Measurements from ENCODE around the gene TMEM121.

Gene TMEM121

GRCh38 chr14:105498430-105499255 lies 27.7 kb upstream of the TMEM121 start:
- DNase-seq: no peak

DNA sequence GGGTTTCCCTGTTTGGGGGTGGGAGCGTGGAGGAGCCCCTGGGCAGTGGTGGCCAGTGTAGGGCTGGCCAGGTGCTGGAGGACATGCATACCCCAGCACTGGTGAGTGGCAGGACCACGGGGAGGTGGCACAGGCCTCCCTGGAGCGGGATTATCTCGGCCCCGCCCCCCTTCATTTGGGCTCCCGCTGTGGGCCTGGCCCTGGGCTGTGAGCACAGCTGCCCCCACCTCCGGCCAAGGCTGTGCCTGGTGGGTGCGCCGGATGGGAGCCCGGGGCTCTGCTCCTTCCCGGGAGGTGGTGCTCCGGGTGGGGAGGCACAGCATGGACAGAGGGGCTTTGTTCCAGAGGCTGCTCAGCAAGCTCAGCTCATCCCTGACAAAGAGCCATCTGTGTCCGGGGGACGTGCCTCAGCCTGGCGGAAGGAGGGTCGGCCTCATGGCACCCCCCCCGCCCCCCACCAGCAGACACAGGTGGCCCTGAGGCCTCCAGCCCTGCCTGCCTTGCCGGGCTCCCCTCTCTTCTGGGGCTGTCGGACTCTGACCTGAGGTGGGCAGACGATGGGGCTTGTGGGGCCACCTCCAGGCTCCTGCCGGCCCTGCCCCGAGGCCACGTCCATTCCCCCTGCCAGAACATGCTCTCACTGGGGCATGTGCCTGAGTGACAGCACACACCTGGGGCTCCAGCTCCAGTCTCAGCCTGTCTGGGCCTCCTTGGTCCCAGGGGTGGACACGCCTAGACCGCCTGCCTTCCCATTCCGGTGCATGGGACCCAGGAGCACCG lies 26.9 kb upstream of the TMEM121 start:
- DNase-seq: no peak

DNA sequence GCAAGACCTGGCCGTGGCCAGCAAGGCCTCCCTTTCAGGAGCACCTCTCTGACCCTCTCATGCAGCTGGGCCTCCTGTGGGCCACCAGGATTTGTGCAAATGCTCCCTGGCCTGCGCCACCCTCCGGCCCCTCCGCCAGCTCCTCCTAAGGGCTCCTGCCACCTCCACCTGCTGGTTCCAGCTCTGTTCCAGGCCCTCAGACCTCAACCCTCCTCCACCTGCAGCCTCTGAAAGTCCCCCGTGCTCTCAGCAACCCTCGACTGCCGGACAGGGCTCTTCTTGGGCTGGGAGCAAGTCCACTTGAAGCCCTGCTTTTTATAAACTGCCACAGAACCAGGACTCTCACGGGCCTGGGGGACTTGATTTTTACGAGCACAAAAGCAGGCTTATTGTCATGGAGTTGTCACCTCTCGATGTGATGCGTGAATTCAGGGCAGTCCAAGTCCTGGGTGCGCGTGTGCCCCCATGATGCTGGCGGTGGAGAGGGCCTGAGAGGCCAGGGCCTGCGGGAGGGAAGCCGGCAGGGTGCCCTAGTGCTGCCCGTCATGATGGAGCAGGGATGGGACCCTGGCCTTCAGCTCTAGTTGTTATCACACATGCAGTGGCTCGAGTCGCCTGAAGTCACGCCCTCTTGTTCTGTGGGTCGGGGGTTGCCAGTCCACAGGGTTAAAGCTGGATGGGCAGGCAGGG lies 26.2 kb upstream of the TMEM121 start:
- DNase-seq: no peak

- DNase-seq: no peak
Measured at GRCh38 chr14:105500726-105501101, 25.7 kb upstream of the TMEM121 start.

GRCh38 chr14:105501504-105502291 lies 24.7 kb upstream of the TMEM121 start:
- DNase-seq: no peak

- DNase-seq: no peak
Measured at GRCh38 chr14:105502446-105503295, 23.7 kb upstream of the TMEM121 start.

DNA sequence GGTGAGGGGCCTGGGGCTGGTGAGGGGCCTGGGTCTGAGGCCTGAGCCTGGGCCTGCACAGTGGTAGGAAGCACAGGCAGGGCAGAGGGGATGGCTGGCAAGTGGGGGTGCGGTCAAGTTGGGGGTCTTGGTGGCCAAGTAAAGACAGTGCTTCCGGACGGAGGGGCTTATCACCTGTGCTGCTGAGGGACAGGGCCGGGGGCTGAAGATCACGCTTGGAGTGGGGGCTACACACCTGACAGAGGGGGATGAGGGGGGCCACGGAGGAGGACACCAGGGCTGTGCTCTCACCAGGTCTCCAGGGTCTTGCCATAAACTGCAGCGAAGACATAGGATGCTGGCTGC lies 23.1 kb upstream of the TMEM121 start:
- DNase-seq: no peak

DNA sequence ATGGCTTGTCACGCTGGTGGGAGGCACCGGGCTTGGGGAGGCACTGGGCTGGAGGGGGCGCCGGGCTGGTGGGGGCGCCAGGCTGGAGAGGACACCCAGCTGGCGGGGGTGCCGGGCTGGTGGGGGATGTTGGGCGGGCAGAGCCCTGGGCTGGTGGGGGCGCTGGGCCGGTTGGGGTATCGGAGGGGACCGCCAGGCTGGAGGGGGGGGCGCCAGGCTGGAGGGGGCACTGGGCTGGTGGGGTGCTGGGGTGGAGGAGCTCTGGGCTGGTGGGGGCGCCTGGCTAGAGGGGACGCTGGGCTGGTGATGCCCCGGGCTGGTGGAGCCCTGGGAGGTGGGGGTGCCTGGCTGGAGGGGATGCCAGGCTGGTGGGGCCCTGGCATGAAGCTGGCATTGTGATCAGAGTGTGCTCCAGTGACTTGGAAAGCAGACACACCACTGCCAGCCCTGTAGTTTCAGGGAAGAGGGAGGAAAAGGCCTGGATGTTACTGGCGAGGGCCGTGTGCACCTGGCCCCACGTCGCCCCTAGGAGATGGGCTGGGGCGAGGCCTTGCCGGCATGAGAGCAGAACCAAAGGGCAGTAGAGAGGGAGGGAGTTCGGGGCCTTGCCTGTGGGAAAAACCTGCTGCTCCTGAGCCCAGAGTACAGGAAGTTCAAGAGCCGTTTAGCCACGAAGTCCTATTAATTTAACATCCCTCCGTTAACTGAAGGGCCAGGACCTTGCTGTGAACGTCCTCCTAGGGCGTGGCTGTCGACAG lies 22.3 kb upstream of the TMEM121 start:
- no peak for DNase-seq

- no peak for DNase-seq
Measured at GRCh38 chr14:105505101-105505500, 21.3 kb upstream of the TMEM121 start.

DNA sequence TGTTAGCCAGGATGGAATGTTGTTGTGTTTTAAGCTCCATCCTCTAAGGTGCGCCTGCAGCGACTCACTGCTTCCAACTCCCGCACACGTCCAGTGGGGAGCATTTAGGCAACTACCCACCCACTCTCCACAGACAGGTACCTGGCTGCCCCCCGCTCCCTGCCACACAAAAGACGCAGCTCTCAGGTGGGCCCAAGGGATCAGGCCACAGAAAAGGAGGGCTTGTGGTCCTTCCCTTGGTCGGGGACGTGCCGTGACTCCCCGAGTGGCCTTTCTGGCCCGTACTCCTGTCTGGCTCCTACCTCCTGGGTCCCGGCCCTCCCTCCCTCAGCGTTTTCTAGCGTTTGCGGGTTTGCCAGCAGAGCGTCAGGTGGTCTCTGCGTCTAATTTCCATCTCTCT lies 19.1 kb upstream of the TMEM121 start:
- no peak for DNase-seq

DNA sequence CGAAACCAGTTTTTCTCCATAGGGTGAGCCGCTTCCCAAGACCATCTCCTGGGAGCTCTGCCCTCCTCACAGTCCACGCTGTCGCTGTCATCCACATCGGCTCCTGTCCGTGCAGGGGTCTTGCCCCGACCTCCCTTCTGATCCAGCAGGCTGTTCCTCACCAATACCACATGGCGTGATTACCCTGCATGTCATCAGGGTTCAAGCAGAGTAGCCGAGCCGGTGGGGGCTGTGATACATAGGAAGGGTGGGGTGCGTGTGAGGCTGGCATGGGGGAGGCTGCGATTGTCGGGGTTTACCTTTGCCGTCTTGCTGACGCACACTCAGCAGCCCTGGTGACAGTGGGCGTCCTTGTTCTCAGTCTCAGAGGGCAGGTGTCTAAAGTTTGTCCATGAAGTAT lies 18.3 kb upstream of the TMEM121 start:
- no peak for DNase-seq

DNA sequence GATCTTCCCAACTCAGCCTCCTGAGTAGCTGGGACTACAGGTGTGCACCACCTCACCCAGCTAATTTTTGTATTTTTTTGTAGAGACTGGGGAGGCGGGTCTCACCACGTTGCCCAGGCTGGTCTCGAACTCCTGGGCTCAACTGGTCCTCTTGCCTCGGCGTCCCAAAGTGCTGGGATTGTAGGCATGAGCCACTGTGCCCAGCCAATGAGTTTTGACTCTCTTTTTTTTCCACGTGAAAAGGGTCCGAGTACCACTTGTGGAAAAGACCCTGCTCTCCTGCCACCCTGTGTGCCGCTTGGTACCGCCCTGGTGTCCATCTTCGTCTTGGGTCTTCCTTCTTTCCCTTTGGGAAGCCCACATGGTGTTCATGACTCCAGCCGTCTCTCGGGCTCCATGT lies 17.8 kb upstream of the TMEM121 start:
- DNase-seq: no peak

- DNase-seq: no peak
Measured at GRCh38 chr14:105517096-105517495, 9.3 kb upstream of the TMEM121 start.

DNA sequence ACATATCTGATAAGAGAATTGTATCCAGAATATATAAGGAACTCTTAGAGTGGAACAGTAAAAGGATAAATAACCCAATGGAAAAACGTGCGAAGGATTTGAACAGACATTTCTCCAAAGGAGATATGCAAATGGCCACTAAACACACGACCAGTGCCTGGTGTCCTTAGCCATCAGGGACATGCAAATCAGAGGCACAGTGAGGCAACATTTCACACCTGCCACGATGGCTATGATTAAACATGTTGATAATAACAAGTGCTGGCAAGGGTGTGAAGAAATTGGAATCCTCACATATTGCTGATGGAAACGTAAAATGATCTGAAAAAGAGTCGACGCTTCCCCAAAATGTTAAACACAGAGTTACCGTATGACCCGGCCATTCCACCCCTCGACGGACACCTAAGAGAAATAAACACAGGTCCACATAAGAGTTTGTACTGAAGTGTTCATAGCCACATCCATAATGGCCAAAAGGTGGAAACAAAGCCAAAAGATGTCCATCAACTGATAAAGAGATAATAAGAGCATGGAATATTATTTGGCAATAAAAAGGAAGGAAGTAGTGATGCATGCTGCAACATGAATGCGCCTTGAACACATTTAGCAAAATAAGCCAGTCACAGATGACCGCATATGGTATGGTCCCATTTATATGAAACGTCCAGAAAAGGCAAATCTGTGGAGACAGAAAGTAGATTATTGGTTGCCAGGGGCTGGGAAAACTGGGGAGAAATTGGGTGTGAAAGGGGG lies 6.3 kb upstream of the TMEM121 start:
- no peak for DNase-seq

DNA sequence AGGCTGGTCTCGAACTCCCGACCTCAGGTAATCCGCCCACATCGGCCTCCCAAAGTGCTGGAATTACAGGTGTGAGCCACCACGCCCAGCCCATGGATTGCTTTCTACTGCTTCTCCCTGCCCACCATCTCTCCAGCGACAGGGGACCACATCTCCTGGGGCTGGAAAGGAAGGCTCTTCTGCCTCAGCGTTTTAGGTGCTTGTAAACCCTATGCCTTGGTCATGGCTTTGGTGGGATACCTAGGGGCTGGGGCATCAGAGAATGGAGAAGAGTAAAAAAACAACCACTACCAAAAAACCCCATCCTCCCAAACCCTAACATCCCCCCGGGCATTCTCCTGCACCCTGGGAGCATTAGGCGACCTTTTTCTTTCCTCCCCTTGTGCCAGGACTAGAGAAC lies 1.1 kb upstream of the TMEM121 start:
- no peak for DNase-seq

GRCh38 chr14:105526776-105527380 lies 495 bp downstream of the TMEM121 start:
- DNase-seq: no peak

DNA sequence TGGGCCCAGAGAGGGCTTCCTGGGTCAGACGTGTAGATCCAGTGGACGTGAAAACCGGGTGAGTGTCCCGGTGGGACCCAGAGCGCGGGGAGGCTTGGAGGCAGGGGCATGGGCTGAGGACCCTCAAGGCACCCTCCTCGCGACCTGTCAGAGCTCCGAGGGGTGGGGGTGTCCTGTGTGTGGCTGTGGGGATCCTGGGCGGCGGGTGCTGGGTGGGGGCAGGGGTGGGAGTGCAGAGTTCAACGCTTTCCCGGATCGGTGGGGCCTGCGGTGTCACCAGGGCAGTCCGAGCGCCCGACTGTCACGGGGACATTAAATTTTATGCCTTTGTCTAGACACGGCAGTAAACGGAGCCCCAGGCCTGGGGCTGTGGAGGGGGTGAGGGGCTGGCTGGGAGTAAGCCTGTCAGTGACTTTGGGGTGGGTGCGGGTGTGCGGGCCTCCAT lies 1.0 kb downstream of the TMEM121 start:
- DNase-seq: no peak

DNA sequence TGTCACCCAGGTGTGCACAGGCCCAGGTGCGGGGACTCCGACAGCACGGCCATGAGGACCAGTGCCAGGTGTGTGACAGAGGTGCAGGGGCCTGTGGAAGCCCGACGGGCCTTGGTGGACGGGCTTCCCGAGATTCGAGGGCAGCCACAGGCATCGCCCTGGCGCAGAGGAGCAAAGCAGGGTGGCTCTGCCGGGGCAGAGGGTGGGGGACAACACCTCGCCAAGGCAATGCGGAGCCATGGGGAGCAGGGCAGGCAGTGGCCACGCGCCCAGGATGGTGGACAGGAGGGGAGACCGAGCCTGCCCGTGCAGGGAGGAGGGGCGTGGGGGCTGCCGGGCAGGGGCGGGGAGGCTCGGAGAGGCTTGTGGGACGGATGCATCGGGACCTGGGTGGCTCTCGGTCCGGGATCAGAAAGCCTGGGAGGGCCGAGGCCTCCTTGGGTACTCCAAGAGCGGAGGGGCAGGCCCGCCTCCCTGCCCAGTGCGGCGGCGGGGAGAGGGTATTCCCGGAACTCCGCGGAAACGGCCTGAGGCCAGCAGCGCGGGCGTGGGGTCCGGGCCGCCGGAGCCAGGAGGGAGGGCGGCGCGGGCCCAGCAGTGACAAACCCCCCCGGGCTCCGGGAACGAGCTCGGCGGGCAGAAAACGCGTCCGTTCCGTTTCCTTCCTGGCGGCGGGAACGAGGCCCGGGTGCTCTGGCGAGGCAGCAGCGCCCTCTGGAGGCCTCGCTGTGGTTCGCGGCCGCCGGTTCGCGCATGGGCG lies 1.6 kb downstream of the TMEM121 start:
- DNase-seq: peak; percentile 74 to 84
